SK-N-SH (cell line): ENCODE measurements around the gene LCOR. TPM values are rescaled to one million over a fixed set of nuclear protein-coding genes. Genes with fewer than 3 reads are reported as not detected.

ENCODE experiments used
- CTCF ChIA-PET: fragments of 300-600, 350-600 bp; formaldehyde crosslinking; extraction: SDS; loops from one replicate; lab custom pipeline; 2021; lab: Yijun Ruan, JAX
- POLR2A ChIA-PET: fragments of 350-600 bp; sonication (Branson Sonifier 250); formaldehyde crosslinking; extraction: SDS; loops from one replicate; lab custom pipeline; 2020; ENCODE audit warnings: antibody characterized with exemption, inconsistent platforms; lab: Yijun Ruan, JAX
- DNase-seq: peaks from one replicate; pipeline ENCODE4 v3.0.0; 2012
- H2AFZ ChIP-seq: fragments of 200-600 bp; sonication (generic); 2 replicates; pipeline ENCODE4 v1.8.1; 2016; ENCODE audit warnings: antibody characterized with exemption, mild to moderate bottlenecking, low read depth
- H3F3A ChIP-seq: fragments of 200-600 bp; sonication (generic); replicated peaks from 2 replicates; pipeline ENCODE3; 2016; ENCODE audit warnings: antibody characterized with exemption, mild to moderate bottlenecking; ENCODE audit not compliant: insufficient read depth
- H3K27ac ChIP-seq, 2 experiments: fragments of 200-500 bp in 1 of 2; fragments of 200-600 bp in 1 of 2; sonication (Bioruptor generic) in 1 of 2; sonication (generic), shearing (Covaris generic) in 1 of 2; 2 replicates each; pipeline versions ENCODE4 v1.5.1 to v1.6.1; 2014 to 2016; ENCODE audit warnings: low read depth in 2 of 2, inconsistent platforms in 1 of 2, low read length in 1 of 2, mild to moderate bottlenecking in 1 of 2, mixed read lengths in 1 of 2
- H3K27me3 ChIP-seq: fragments of 200-600 bp; sonication (generic), shearing (Covaris generic); 2 replicates; pipeline ENCODE4 v1.6.1; 2016; ENCODE audit warnings: mixed run types; ENCODE audit not compliant: insufficient read depth
- H3K36me3 ChIP-seq, 2 experiments: fragments of 200-500 bp in 1 of 2; fragments of 200-600 bp in 1 of 2; sonication (Bioruptor generic) in 1 of 2; sonication (generic) in 1 of 2; replicated peaks in 1 of 2; 2 replicates each; pipeline versions ENCODE3 to v1.5.1; 2014 to 2016; ENCODE audit warnings: low read length in 1 of 2, mild to moderate bottlenecking in 1 of 2; ENCODE audit not compliant: insufficient read depth in 2 of 2, control insufficient read depth in 1 of 2
- H3K4me1 ChIP-seq, 2 experiments: fragments of 200-500 bp in 1 of 2; fragments of 200-600 bp in 1 of 2; sonication (Bioruptor generic) in 1 of 2; sonication (generic), shearing (Covaris generic) in 1 of 2; 2 replicates each; pipeline versions ENCODE4 v1.5.1 to v1.6.1; 2014 to 2016; ENCODE audit warnings: low read depth in 1 of 2, low read length in 1 of 2, mixed run types in 1 of 2; ENCODE audit not compliant: insufficient read depth in 2 of 2, control insufficient read depth in 1 of 2
- H3K4me2 ChIP-seq: fragments of 200-600 bp; sonication (generic), shearing (Covaris generic); 2 replicates; pipeline ENCODE4 v1.6.1; 2017; ENCODE audit warnings: mixed run types
- H3K4me3 ChIP-seq, 2 experiments: fragments of 200-500 bp in 1 of 2; fragments of 200-600 bp in 1 of 2; sonication (Bioruptor generic) in 1 of 2; sonication (generic), shearing (Covaris generic) in 1 of 2; 2 replicates each; pipeline versions ENCODE4 v1.5.1 to v1.8.1; 2014 to 2016; ENCODE audit warnings: low read depth in 2 of 2, inconsistent platforms in 1 of 2, low read length in 1 of 2, mild to moderate bottlenecking in 1 of 2, mixed read lengths in 1 of 2, moderate library complexity in 1 of 2
- H3K79me2 ChIP-seq: fragments of 200-600 bp; sonication (generic); 2 replicates; pipeline ENCODE4 v1.8.1; 2017; ENCODE audit warnings: mild to moderate bottlenecking; ENCODE audit not compliant: insufficient read depth
- H3K9ac ChIP-seq: fragments of 200-600 bp; sonication (generic); 2 replicates; pipeline ENCODE4 v1.6.1; 2017; ENCODE audit warnings: mixed run types
- H3K9me2 ChIP-seq: fragments of 200-600 bp; sonication (generic); 2 replicates; pipeline ENCODE4 v1.6.1; 2017; ENCODE audit warnings: mixed run types
- H3K9me3 ChIP-seq: fragments of 200-600 bp; sonication (generic); 2 replicates; pipeline ENCODE4 v1.6.1; 2017; ENCODE audit warnings: mixed run types, mild to moderate bottlenecking, moderate library complexity
- H4K20me1 ChIP-seq: fragments of 200-600 bp; sonication (generic); 2 replicates; pipeline ENCODE4 v1.6.1; 2017; ENCODE audit warnings: mild to moderate bottlenecking, mixed run types; ENCODE audit not compliant: insufficient read depth
- CTCF ChIP-seq: fragments of 200-600 bp; sonication (generic); IDR thresholded peaks from 2 replicates; pipeline ENCODE4 v1.6.1; 2017; ENCODE audit warnings: antibody characterized with exemption, mild to moderate bottlenecking, moderate library complexity
- ELF1 ChIP-seq: IDR thresholded peaks from 2 replicates; pipeline ENCODE4 v1.4.0; 2012
- EZH2phosphoT487 ChIP-seq: fragments of 200-600 bp; sonication (generic); IDR thresholded peaks from 2 replicates; pipeline ENCODE4 v1.6.1; 2017; ENCODE audit warnings: low read depth, mixed run types, mild to moderate bottlenecking, antibody characterized with exemption, moderate library complexity, borderline replicate concordance
- FOXM1 ChIP-seq: IDR thresholded peaks from 2 replicates; pipeline ENCODE4 v1.4.0; 2012; ENCODE audit warnings: low read depth, mild to moderate bottlenecking
- GATA2 ChIP-seq: sonication (generic); formaldehyde crosslinking; IDR thresholded peaks from 2 replicates; pipeline ENCODE4 v1.5.0; 2020; ENCODE audit warnings: mild to moderate bottlenecking, missing genetic modification reagents
- MEF2A ChIP-seq: IDR thresholded peaks from 2 replicates; pipeline ENCODE4 v1.4.0; 2012; ENCODE audit warnings: low read depth, borderline replicate concordance
- MXI1 ChIP-seq: IDR thresholded peaks from 2 replicates; pipeline ENCODE4 v1.6.1; 2012; ENCODE audit warnings: mild to moderate bottlenecking, low read depth, low read length, improper control_type of control experiment
- NFIC ChIP-seq: IDR thresholded peaks from 2 replicates; pipeline ENCODE4 v1.4.0; 2012; ENCODE audit warnings: borderline replicate concordance
- NRF1 ChIP-seq: IDR thresholded peaks from 2 replicates; pipeline ENCODE4 v1.6.1; 2012; ENCODE audit warnings: low read depth, mild to moderate bottlenecking, low read length
- PBX3 ChIP-seq: IDR thresholded peaks from 2 replicates; pipeline ENCODE4; 2012
- POLR2AphosphoS5 ChIP-seq: IDR thresholded peaks from 2 replicates; pipeline ENCODE4 v1.6.1; 2012; ENCODE audit warnings: low read depth, low read length
- RCOR1 ChIP-seq: fragments of 150-350 bp; IDR thresholded peaks from 2 replicates; pipeline ENCODE4 v1.6.1; 2017; ENCODE audit warnings: antibody characterized with exemption, low read length
- RFX5 ChIP-seq: IDR thresholded peaks from 2 replicates; pipeline ENCODE4 v1.6.1; 2012; ENCODE audit warnings: mild to moderate bottlenecking, improper control_type of control experiment, low read length
- RXRA ChIP-seq: IDR thresholded peaks from 2 replicates; pipeline ENCODE4 v1.4.0; 2012; ENCODE audit warnings: low read depth, mild to moderate bottlenecking, borderline replicate concordance
- SIN3A ChIP-seq: IDR thresholded peaks from 2 replicates; pipeline ENCODE4 v1.6.1; 2012; ENCODE audit warnings: low read depth, mild to moderate bottlenecking, low read length, moderate library complexity, borderline replicate concordance
- TCF12 ChIP-seq: IDR thresholded peaks from 2 replicates; pipeline ENCODE4 v1.4.0; 2012
- USF2 ChIP-seq: fragments of 150-350 bp; IDR thresholded peaks from 2 replicates; pipeline ENCODE4 v1.6.1; 2017; ENCODE audit warnings: antibody characterized with exemption, low read length, low read depth, borderline replicate concordance
- WGBS: methylation state at CpG from one replicate; pipeline ENCODE4 v1.1.6; 2017; ENCODE audit warnings: low lambda C conversion rate; 5-methylcytosine and 5-hydroxymethylcytosine counted together
- polyA plus RNA-seq, 3 experiments: library from polyadenylated mRNA; depleted of rRNA; stranded (reverse); fragments of >200 nt; gene quantifications; 2 replicates each; pipeline ENCODE4 v1.2.3, GENCODE V29; 2012

LCOR gene
- polyA plus RNA-seq, 1 of the 3 experiments (the other 2 are of a cell fraction), result 1.9 TPM

GRCh38 chr10:97039538-97040247 is 207.6 kb downstream of the LCOR start:
- no peaks in the 10 kb centered on the region for H3K27me3 ChIP-seq
- H3K9me2 ChIP-seq, result no peaks in the 10 kb centered on the region
- no peak overlapping the region for H3K4me3 ChIP-seq
- WGBS, result 86% methylated on average over 6 of the region's 16 CpGs
- no peak overlapping the region for H3K4me2 ChIP-seq
- H3K79me2 ChIP-seq, result no peaks in the 10 kb centered on the region
- no peak for TF ChIP-seq CTCF
- no peak for TF ChIP-seq ELF1
- H3K9me3 ChIP-seq, result no peaks in the 10 kb centered on the region
- POLR2A ChIA-PET, result no interaction called here
- no peaks in the 10 kb centered on the region for H3K36me3 ChIP-seq
- CTCF ChIA-PET, result interaction anchor here (0.6 to 12.0 kb wide), 8 partner anchors 14 to 329 kb away, joined by 3 to 184 read pairs (median 6); no protein-coding TSS in a partner anchor
- no peaks in the 10 kb centered on the region for H4K20me1 ChIP-seq
- H3K9ac ChIP-seq, result no peak overlapping the region
- DNase-seq, result no peak
- H3F3A ChIP-seq, result no peaks in the 10 kb centered on the region
- no peak overlapping the region for H2AFZ ChIP-seq
- H3K27ac ChIP-seq, result no peak overlapping the region
- peaks cover 0 to 4% of the 10 kb centered on the region in 2 experiments; a peak in 1 of 4 replicates for H3K4me1 ChIP-seq

GRCh38 chr10:97040248-97040584 is 208.1 kb downstream of the LCOR start:
- H3K27ac ChIP-seq, result no peak overlapping the region
- no peaks in the 10 kb centered on the region for H3K27me3 ChIP-seq
- H3K9me3 ChIP-seq, result no peaks in the 10 kb centered on the region
- no peak for DNase-seq
- H2AFZ ChIP-seq, result no peak overlapping the region
- H3F3A ChIP-seq, result no peaks in the 10 kb centered on the region
- no peak overlapping the region for H3K9ac ChIP-seq
- CTCF ChIA-PET, result interaction anchor here (0.6 to 12.0 kb wide), 7 partner anchors 20 to 329 kb away, joined by 3 to 184 read pairs (median 5); no protein-coding TSS in a partner anchor
- 70% methylated on average over 7 of the region's 9 CpGs for WGBS
- no peaks in the 10 kb centered on the region for H3K9me2 ChIP-seq
- H3K4me3 ChIP-seq, result no peak overlapping the region
- no peak overlapping the region for H3K4me2 ChIP-seq
- no peaks in the 10 kb centered on the region for H3K36me3 ChIP-seq
- no peak for TF ChIP-seq USF2
- TF ChIP-seq RCOR1, result no peak
- TF ChIP-seq TCF12, result no peak
- TF ChIP-seq MXI1, result no peak
- TF ChIP-seq CTCF, result no peak
- TF ChIP-seq PBX3, result no peak
- no peak for TF ChIP-seq ELF1
- TF ChIP-seq MEF2A, result no peak
- no peak for TF ChIP-seq EZH2phosphoT487
- TF ChIP-seq GATA2 (CRISPR knock-in tag), result no peak
- no peak for TF ChIP-seq SIN3A
- no peak for TF ChIP-seq FOXM1
- no peak for TF ChIP-seq NRF1
- TF ChIP-seq POLR2AphosphoS5, result no peak
- no peak for TF ChIP-seq RFX5
- TF ChIP-seq NFIC, result no peak
- TF ChIP-seq RXRA, result no peak
- POLR2A ChIA-PET, result no interaction called here
- no peaks in the 10 kb centered on the region for H3K79me2 ChIP-seq
- no peaks in the 10 kb centered on the region for H4K20me1 ChIP-seq
- H3K4me1 ChIP-seq, result peaks cover 0 to 4% of the 10 kb centered on the region in 2 experiments; a peak in 1 of 4 replicates
